Erythroblast (primary cell): ENCODE data around the gene TOLLIP.

Source experiments
- DNase-seq, 2 experiments: peaks; one replicate each; lab custom pipeline; 2025; lab: John Stamatoyannopoulos, UW
- GATA1 ChIP-seq: IDR thresholded peaks from 2 replicates; pipeline ENCODE4 v1.6.1; 2011; ENCODE audit warnings: low read depth, mild to moderate bottlenecking, control low read depth, low read length, moderate library complexity
- POLR2A ChIP-seq: IDR thresholded peaks from 2 replicates; pipeline ENCODE4 v1.6.1; 2011; ENCODE audit warnings: mild to moderate bottlenecking, low read length

TOLLIP gene

DNA sequence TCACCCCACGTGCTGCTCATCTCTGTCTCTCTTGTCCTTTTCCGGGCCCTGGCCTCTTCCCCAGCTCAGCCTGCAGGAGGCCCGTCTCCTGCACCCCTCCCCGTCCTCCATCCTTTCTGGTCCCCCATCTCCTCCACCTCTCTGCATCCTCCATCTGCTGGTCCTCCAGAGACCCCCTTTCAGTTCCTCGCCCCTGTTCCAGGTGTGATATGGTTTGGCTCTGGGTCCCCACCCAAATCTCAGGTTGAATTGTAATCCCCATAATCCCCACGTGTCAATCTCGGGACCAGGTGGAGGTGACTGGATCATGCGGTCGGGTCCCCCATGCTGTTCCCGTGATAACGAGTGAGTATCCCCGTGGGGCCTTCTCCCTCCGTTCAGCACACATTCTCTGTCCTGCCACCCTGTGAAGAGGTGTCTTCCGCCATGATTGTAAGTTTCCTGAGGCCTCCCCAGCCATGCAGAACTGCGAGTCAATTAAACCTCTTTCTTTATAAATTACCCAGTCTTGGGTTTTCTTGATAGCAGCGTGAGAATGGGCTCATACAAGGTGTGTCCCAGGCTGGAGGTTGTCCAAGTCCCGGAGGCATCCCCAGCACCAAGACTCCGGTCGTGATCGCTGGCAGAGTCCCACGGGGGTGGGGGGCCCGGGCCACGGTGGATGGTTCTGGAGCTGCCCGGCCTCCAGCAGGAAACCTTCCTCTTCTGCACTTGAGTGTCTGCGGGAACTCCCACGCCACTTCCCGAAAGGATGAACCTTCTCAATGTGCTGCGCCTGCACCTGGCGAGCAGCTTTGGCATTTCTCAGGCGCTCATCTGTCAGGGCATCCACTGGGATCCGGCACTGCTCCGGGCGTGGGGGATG, 29.0 kb upstream of the TOLLIP start:
- no peak for DNase-seq
- TF ChIP-seq GATA1 (no peak), POLR2A (no peak)

DNA sequence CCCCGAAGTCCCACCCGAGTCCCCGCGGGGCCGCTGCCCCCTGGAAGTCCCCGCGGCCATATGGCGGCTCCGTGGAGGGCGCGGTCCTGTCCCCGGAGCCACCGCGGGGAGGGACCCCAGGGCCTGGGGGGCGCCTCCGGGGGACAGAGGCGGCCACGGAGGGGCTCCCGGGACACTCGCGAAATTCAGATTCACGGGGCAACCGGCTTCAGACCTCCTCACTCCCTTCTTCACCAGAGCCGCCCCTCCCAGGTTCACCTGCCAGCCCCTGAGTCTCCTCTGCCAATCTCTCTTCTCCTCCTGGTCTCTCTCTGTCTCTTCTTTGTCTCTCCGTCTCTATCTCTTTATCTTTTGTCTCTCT, 28.2 kb upstream of the TOLLIP start:
- TF ChIP-seq POLR2A = no peak
- no peak for TF ChIP-seq GATA1
- DNase-seq = no peak

DNA sequence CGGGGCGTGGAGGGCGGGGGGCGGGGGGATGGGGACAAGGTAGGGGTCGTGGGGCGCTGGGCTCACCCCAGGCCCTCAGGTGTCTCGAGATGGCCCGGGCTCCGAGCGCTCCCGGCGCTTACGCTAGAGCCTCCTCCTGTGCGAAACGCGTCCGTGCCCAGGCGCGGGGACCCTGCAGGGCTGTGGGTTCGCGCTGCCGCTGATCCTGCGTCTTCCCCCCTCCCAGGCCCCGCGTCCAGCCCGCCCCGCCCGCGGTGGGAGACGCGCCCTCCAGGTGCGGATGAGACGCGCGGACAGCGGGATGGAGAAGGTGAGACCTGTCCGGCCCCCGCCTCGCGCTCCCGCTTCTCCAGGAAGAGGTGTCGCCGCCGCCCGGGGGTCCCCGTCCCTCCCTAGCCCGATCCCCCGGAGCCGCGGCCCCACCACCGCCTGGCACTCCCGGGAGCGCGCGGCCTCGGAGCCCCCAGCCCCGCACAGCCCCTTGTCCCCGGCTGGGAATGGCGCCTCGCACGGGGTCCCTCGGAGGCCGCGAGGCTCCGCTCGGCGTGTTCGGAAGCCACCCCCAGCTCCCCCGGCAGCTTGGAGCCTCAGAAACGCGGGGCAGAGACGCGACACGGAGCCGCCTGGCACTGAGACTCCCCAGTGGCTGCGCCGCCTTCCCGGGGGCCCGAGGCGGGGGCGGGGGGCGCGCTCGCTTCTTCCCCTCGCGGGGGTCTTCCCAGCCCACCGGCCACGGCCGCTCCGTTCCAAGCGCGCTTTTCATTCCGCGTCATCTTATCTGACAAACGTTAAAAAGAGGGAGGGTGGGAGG, 27.6 kb upstream of the TOLLIP start:
- peak; percentile 45 to 55 for DNase-seq
- TF ChIP-seq GATA1 = no peak
- TF ChIP-seq POLR2A = no peak

DNA sequence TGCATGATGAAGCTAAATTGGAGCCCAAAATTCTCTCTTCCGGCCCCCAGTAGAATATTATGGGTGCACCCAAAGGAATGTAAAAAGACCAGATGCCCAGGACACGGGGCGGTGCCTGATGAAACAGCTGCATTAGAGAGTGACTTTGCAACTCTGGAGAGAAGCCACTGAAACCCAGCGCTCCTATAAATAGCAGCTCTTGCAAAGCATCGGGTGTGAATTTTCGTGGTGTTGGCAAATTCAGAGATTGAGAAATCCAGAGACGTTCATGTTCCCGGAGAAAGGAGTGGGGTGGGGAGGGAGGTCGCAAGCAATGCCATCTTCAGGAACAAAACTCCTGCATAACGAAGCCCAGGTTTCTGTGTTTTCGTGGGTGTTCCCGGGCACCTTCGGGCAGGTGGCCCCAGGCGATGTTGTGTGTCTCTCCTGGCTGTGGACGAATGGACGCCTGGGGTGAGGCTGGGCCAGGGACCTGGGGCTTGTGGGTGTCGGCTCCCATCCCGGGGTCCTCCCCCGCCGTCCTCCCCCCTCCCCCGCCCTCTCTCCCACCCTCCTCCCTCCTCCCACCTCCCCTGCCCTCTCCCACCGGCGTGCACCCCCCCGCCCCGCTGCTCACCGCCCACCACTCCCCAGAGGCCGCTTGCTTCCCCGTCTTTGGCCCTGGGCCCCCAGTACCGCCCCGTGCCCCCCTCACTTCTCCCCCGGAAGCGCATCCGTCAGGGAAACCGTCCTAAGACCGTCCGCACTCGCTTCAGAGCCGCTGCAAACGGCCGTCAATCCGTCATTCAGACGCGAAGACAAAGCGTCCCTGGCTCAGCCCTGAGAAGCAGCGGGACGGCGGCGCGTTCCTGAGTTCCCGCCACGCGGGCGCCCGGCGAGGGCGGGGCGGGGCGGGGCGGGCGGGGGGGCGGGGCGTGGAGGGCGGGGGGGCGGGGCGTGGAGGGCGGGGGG, 26.7 kb upstream of the TOLLIP start:
- DNase-seq = peak; percentile 69 to 81
- no peak for TF ChIP-seq POLR2A
- no peak for TF ChIP-seq GATA1

DNA sequence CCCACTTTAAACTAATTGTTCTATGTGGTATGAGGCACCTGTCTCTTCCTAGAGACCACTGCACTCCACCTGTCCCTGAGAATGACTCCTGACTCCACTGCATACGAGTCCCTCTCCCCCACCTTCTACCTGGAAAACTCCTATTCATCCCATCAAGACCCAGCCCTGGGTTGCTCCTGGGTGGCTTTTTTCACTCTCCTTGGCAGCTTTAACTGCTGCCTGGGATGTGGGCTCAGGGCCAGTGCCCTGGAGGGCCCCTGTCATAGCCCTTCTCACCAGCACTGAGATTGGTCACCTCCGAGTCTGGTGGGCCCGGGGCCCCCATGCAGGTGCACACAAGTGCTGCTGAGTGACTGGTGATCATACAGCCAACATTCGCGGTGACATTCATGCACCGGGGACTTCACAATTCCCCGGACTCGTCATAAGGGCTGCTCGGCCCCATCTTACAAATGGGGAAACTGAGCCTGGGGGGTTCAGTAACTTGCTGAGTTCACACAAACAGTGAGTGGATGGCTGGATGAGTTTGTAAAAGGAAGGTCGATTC, 25.9 kb upstream of the TOLLIP start:
- TF ChIP-seq GATA1 (no peak), POLR2A (no peak)
- no peak for DNase-seq

DNA sequence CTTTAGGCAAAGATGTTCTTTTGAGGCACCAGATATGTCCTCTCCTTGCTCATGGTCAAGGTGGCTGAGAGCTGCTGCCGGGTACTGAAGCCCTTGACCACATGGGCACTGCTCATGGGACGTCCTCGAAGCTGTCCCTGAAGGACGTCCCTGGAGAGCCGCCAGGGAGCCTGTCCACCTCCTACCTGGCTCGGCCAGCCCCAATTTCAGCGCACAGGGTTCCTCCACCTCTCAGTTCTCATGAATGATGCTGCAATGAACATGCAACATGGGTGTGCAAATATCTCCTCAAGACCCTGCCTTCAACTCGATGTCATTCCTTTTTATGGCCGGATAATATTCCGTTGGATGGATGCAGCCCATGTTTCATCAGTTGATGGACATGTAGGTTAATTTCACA, 24.4 kb upstream of the TOLLIP start:
- no peak for TF ChIP-seq GATA1
- no peak for TF ChIP-seq POLR2A
- no peak for DNase-seq

DNA sequence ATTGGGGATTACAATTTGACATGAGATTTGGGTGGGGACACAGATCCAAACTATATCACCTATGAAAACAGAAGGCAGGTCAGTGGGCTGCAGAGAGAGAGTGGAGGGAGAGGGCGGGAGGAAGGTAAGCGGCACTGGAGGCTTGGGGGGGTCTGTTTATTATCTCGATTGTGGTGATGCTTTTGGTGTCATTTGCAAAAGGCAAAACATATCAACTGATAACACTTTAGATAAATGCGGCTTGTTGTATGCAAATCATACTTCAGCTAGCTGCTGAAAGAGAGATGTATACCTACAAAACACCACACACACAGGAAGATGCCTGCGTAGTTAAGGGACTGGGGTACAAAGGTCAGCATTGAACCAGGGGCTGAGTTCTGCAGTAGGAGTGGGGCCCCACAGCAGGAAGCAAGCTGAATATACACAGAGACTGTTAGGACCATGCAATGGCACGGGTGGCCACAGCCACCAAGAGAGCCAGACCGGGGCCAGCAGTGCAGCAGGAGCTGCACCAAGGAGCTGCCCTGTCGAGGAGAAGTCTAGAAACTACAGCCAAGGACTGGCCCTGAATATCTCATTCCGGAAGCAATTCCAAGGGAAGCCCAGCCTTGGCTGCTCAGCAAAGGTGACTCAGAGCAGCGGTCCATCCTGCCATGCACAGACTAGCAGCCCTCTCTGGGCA, 23.8 kb upstream of the TOLLIP start:
- DNase-seq = no peak

DNA sequence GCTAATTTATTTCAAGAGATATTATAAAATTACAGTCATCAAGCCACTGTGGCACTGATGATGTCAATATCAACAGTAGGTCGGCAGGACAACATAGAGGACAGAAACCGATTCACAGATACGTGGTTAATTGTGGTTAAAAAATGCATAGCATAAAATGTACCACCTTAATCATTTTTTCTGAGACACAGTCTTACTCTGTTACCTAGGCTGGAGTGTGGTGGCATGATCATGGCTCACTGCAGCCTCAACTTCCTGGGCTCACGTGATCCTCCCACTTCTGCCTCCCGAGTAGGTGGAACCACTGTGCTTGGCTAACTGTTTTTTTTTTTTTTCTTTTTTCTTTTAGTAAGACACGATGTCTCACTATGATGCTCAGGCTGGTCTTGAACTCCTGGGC, 21.0 kb upstream of the TOLLIP start:
- TF ChIP-seq GATA1 (no peak), POLR2A (no peak)

More for the DNA sequence above, 23.8 kb upstream of the TOLLIP start:
- TF ChIP-seq POLR2A = no peak
- TF ChIP-seq GATA1 = no peak

DNA sequence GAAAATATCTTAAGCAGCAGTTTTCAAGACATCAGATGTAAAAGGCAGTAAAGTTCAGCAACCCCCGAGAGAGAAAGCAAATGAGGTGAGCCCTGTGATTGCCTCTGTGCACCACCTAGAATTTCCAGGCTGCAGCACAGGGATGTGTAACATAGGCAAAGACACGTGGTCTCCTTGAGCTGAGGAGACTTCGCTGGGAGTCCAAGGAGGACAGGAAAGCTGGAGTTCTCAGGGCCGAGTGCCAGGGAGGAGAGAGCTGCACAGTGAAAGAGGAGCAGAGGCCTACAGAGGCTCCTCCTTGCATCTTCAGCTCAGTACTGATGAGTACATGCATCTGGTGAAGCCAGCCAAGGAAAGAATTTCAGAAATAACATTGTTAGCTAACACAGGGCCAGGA, 17.6 kb upstream of the TOLLIP start:
- DNase-seq = no peak
- TF ChIP-seq GATA1 (no peak), POLR2A (no peak)

More for the DNA sequence above, 21.0 kb upstream of the TOLLIP start:
- DNase-seq = no peak

DNA sequence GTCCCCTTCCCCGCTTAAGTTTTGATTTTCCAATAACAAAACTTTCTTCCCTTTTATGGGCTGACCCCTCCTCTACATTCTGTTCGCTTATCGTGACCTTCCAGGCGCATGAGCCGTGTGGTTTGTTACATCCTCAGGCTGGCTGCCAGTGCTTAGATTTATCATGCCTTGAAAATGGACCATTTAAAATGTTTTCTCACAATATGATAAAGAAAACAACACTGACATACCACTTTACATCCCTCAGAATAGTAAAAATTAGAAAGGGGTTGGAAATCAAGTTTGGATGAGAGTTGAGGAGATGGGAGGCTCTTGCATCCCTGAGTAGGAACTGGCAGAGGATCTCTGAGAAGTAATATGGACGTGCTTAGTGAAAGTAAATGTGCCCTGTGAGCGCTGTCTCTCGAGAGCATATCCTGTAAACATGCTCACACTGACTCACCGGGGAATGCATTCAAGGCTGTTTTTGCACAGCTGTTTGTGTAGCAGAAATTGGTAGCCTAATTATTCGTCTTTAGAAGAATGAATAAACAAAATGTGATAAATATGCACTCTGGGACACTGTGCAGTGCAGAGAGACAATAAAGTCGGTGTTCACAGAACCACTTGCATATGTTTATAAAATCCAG, 17.1 kb upstream of the TOLLIP start:
- no peak for DNase-seq
- no peak for TF ChIP-seq GATA1
- TF ChIP-seq POLR2A = no peak

DNA sequence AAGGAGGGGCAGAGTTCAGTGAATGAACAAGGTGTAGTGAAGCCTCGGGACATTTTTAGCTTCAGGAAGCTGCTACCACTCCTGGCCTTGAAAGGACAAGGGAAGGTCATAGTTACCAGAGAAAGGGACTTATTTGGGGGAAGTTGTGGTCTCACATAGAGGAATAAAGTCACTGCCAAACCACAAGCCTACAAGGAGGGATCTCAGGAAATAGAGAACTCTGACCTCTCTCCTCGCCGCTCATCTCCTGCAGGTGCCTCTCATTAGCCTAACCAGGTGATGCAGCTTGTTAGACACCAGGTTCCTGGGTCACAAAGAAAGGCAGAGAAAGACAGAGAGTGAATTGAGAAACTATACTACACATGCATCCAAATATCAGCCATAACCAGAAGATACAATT, 14.3 kb upstream of the TOLLIP start:
- DNase-seq = no peak
- TF ChIP-seq GATA1 (no peak), POLR2A (no peak)

DNA sequence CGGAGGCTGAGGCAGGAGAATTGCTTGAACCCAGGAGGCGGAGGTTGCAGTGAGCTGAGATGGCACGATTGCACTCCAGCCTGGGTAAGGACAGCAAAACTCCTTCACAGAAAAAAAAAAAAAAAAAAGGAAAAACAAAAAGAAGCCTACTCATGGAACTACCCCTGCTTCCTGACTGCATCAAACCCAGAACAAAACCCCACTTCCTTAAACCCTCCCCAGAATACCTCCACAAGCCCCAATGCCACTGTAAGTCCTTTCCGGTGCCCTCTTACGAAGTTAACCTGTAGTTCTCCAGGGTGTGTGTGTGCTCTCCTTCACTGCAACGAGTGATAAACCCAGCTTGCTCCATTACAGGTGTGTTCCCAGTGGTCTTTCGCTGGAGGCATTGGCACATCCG, 8.6 kb upstream of the TOLLIP start:
- DNase-seq = no peak
- TF ChIP-seq POLR2A (no peak), GATA1 (no peak)
